GM12891 (cell line): ENCODE results near the gene INO80C.
"Not testable (repeated sequence)": the region's sequence is repeated elsewhere in the genome, so short reads cannot be mapped to it uniquely, and the experiment has no call there.

ENCODE experiments used
- POLR2AphosphoS5 ChIP-seq: IDR thresholded peaks from 2 replicates; pipeline ENCODE4 v1.6.1; 2011; ENCODE audit warnings: low read depth, low read length, control low read depth
- TAF1 ChIP-seq: IDR thresholded peaks from 2 replicates; pipeline ENCODE4 v1.6.1; 2011; ENCODE audit warnings: low read depth, low read length, control low read depth

GRCh38 chr18:35489281-35489680 lies 8.5 kb downstream of the INO80C start:
- not testable (repeated sequence) for TF ChIP-seq TAF1, POLR2AphosphoS5
